Astrocyte (in vitro differentiated cells and primary cell): ENCODE results near the gene HEATR9. TPM values are rescaled to one million over a fixed set of nuclear protein-coding genes. Genes with fewer than 3 reads are reported as not detected.

Experiments
- DNase-seq: peaks from one replicate; pipeline ENCODE4 v3.0.0-alpha.2; 2010; ENCODE audit warnings: low read depth
- FAIRE-seq: peaks from 2 replicates; lab custom pipeline; 2011; peaks lifted over from hg19 to GRCh38; lab: Jason Lieb, UNC
- H2AFZ ChIP-seq: 2 replicates; pipeline ENCODE4 v1.6.0; 2012; ENCODE audit warnings: low read depth, low read length, inconsistent platforms
- H3K27ac ChIP-seq: 2 replicates; pipeline ENCODE4 v1.5.1; 2011; ENCODE audit warnings: low read depth, low read length, inconsistent platforms
- H3K27me3 ChIP-seq: 2 replicates; pipeline ENCODE4 v1.6.0; 2011; ENCODE audit warnings: low read length, inconsistent platforms; ENCODE audit not compliant: insufficient read depth
- H3K36me3 ChIP-seq: 2 replicates; pipeline ENCODE4 v1.5.1; 2011; ENCODE audit warnings: low read length, inconsistent platforms; ENCODE audit not compliant: insufficient read depth
- H3K4me1 ChIP-seq: 2 replicates; pipeline ENCODE4 v1.5.1; 2011; ENCODE audit warnings: low read length, inconsistent platforms; ENCODE audit not compliant: insufficient read depth
- H3K4me2 ChIP-seq: 2 replicates; pipeline ENCODE4 v1.6.0; 2012; ENCODE audit warnings: low read length, inconsistent platforms
- H3K4me3 ChIP-seq: 2 replicates; pipeline ENCODE4 v1.5.1; 2011; ENCODE audit warnings: low read depth, mild to moderate bottlenecking, low read length, inconsistent platforms; ENCODE audit not compliant: insufficient read depth
- H3K79me2 ChIP-seq: 2 replicates; pipeline ENCODE4 v1.6.0; 2012; ENCODE audit warnings: mild to moderate bottlenecking, low read length, inconsistent platforms; ENCODE audit not compliant: insufficient read depth
- H3K9ac ChIP-seq: 2 replicates; pipeline ENCODE4 v1.6.0; 2012; ENCODE audit warnings: mild to moderate bottlenecking, low read length, inconsistent platforms
- H3K9me3 ChIP-seq: 2 replicates; pipeline ENCODE4 v1.5.1; 2012; ENCODE audit warnings: low read depth, mild to moderate bottlenecking, low read length, inconsistent platforms; ENCODE audit not compliant: insufficient read depth
- H4K20me1 ChIP-seq: 2 replicates; pipeline ENCODE4 v1.6.0; 2012; ENCODE audit warnings: low read length, inconsistent platforms; ENCODE audit not compliant: insufficient read depth
- H3K27ac Mint-ChIP-seq: one replicate; pipeline ENCODE4 v1.8.0; 2021; ENCODE audit warnings: mild to moderate bottlenecking, mixed read lengths; ENCODE audit not compliant: unreplicated experiment
- H3K27me3 Mint-ChIP-seq: one replicate; pipeline ENCODE4 v1.8.0; 2021; ENCODE audit warnings: low read depth, mixed read lengths; ENCODE audit not compliant: unreplicated experiment
- H3K36me3 Mint-ChIP-seq: one replicate; pipeline ENCODE4 v1.8.0; 2021; ENCODE audit warnings: low read depth, mixed read lengths; ENCODE audit not compliant: unreplicated experiment
- H3K4me1 Mint-ChIP-seq: one replicate; pipeline ENCODE4 v1.8.0; 2021; ENCODE audit warnings: low read depth, mixed read lengths; ENCODE audit not compliant: unreplicated experiment
- H3K4me3 Mint-ChIP-seq: one replicate; pipeline ENCODE4 v1.8.0; 2021; ENCODE audit warnings: mild to moderate bottlenecking, moderate library complexity, mixed read lengths; ENCODE audit not compliant: unreplicated experiment
- H3K9me3 Mint-ChIP-seq: one replicate; pipeline ENCODE4 v1.8.0; 2021; ENCODE audit warnings: mild to moderate bottlenecking, mixed read lengths; ENCODE audit not compliant: unreplicated experiment
- EZH2 ChIP-seq: IDR thresholded peaks from 2 replicates; pipeline ENCODE4 v1.6.1; 2012; ENCODE audit warnings: mild to moderate bottlenecking, low read length, inconsistent platforms; ENCODE audit not compliant: insufficient read depth
- total RNA-seq: library from RNA; stranded (reverse); gene quantifications from 2 replicates; pipeline ENCODE4 v1.2.1, GENCODE V29; 2021
- TF ChIP-seq, protein P1 (sequence below): IDR thresholded peaks from 2 replicates; pipeline ENCODE4 v1.5.1; 2011; ENCODE audit warnings: low read depth, mild to moderate bottlenecking, inconsistent platforms, low read length, moderate library complexity; ENCODE audit not compliant: insufficient read depth

The HEATR9 gene
- total RNA-seq, 1 donor from 2014 or later: not detected

GRCh38 chr17:35875072-35875799, 6.5 kb upstream of the HEATR9 start:
- Histone ChIP-seq H3K4me3 (no peak overlapping the region), H4K20me1 (no peaks in the 10 kb centered on the region), H2AFZ (no peak overlapping the region), H3K79me2 (no peaks in the 10 kb centered on the region), H3K27ac (no peak overlapping the region), H3K4me2 (no peak overlapping the region), H3K36me3 (no peaks in the 10 kb centered on the region), H3K4me1 (no peaks in the 10 kb centered on the region), H3K9ac (no peak overlapping the region), H3K9me3 (no peaks in the 10 kb centered on the region), H3K27me3 (no peaks in the 10 kb centered on the region)
- no peaks in the 10 kb centered on the region for H3K9me3 Mint-ChIP-seq
- H3K4me1 Mint-ChIP-seq: peaks cover 12% of the 10 kb centered on the region
- no peaks in the 10 kb centered on the region for H3K36me3 Mint-ChIP-seq
- no peak overlapping the region for H3K4me3 Mint-ChIP-seq
- TF ChIP-seq, protein P1, sequence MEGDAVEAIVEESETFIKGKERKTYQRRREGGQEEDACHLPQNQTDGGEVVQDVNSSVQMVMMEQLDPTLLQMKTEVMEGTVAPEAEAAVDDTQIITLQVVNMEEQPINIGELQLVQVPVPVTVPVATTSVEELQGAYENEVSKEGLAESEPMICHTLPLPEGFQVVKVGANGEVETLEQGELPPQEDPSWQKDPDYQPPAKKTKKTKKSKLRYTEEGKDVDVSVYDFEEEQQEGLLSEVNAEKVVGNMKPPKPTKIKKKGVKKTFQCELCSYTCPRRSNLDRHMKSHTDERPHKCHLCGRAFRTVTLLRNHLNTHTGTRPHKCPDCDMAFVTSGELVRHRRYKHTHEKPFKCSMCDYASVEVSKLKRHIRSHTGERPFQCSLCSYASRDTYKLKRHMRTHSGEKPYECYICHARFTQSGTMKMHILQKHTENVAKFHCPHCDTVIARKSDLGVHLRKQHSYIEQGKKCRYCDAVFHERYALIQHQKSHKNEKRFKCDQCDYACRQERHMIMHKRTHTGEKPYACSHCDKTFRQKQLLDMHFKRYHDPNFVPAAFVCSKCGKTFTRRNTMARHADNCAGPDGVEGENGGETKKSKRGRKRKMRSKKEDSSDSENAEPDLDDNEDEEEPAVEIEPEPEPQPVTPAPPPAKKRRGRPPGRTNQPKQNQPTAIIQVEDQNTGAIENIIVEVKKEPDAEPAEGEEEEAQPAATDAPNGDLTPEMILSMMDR: no peak
- TF ChIP-seq EZH2: no peak
- FAIRE-seq (no peak), DNase-seq (no peak)
- H3K27me3 Mint-ChIP-seq: no peaks in the 10 kb centered on the region
- no peak overlapping the region for H3K27ac Mint-ChIP-seq

DNA sequence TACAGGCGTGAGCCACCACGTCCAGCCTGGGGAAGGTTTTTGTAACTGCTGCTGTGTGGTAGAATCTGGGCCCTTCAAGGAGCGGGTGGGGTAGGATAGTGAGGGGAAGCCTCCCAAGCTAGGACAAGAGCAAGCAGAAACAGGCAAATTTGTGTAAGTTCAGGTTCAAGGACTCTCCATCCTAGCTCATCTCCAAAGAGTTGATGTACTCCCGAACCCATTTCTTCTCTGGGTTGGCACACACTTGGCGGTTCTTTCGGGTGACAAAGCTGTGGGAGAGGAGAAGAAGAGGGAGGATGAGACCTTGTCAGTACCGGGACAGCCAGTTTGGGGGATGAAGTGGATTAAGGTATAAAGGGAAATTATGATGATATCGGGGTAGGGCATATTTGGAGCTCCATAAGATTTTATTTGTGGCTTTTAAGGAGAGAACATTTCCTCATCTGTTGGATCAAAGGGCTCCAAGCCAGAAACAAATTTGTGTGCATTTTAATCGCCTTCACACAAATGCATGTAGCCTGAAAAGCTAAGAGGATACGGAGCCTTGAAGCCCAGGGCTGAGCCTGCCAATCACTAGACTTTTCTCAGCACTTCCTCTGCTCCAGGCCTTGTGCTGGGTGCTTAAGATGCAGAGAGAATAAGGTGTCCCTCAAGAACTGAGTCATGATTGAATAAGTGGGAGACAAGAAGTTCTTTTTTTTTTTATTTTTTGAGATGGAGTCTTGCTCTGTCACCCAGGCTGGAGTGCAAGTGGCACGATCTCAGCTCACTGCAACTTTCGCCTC, 3.7 kb upstream of the HEATR9 start:
- Mint-ChIP-seq H3K4me1 (peaks cover 13% of the 10 kb centered on the region), H3K4me3 (no peak overlapping the region), H3K36me3 (peaks cover 3% of the 10 kb centered on the region), H3K27ac (no peak overlapping the region), H3K9me3 (no peaks in the 10 kb centered on the region), H3K27me3 (no peaks in the 10 kb centered on the region)
- H3K79me2 ChIP-seq: no peaks in the 10 kb centered on the region
- H3K27me3 ChIP-seq: no peaks in the 10 kb centered on the region
- no peak overlapping the region for H2AFZ ChIP-seq
- H3K4me2 ChIP-seq: no peak overlapping the region
- no peaks in the 10 kb centered on the region for H3K36me3 ChIP-seq
- H3K27ac ChIP-seq: no peak overlapping the region
- no peaks in the 10 kb centered on the region for H3K9me3 ChIP-seq
- no peaks in the 10 kb centered on the region for H3K4me1 ChIP-seq
- no peak overlapping the region for H3K4me3 ChIP-seq
- H4K20me1 ChIP-seq: no peaks in the 10 kb centered on the region
- no peak for DNase-seq
- H3K9ac ChIP-seq: no peak overlapping the region
- no peak for FAIRE-seq
- TF ChIP-seq EZH2: no peak
- TF ChIP-seq, protein P1: no peak
